ENCODE measurements around the gene HOXC9.

HOXC9 gene

DNA sequence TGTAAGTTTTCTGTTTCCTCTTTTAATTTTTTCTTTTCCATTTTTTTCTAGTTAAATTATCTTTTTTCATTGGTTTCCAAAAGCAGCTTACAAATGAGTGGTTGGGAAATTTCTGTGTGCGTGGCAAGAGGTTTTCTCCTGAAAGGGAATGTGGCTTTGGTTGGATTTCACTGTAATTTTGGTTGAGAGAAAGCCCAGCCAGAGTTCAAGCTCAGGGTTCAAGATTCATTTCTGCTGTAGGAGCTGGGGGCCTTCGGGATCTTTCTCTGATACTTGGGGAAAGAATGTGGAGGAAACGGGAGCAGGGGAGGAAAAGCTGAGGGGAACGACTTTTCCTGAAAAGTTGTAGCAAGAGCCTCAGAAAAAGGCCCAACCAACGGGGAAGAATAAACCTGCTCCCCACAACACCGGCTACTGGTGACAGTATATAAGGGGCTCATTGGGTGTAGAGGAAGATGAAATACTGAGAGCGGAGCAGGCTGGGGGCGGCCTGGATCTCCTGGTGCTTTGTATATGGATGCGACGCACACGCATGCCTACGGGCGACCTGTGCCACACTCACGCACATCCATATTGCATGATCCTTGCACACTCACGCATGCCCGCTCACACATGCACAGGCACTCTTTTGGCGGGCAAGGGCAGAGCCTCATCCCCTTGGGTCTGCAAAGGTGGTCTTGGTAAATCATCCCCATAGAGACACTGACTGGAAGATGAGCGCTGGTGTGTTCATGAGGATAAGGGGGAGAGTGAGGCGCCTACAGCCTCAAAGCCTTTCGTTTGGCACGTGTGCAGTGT, 13.1 kb upstream of the HOXC9 start:
- in situ Hi-C loops (cut with MboI; ENCODE audit: low sequenced_read_pairs), result loop anchor here (25.0 kb wide), 1 partner anchor 400 kb away; the partner anchor contains the start of gene ZNF385A

- in situ Hi-C loops (cut with MboI; ENCODE audit: low sequenced_read_pairs), result loop anchor here (25.0 kb wide), 1 partner anchor 399 kb away; the partner anchor contains the start of gene ZNF385A
Measured at GRCh38 chr12:53987787-53988230, 12.2 kb upstream of the HOXC9 start.

GRCh38 chr12:53988541-53989226, 11.3 kb upstream of the HOXC9 start:
- in situ Hi-C loops (cut with MboI; ENCODE audit: low sequenced_read_pairs), result loop anchor here (25.0 kb wide), 1 partner anchor 399 kb away; the partner anchor contains the start of gene ZNF385A

- in situ Hi-C loops (cut with MboI; ENCODE audit: low sequenced_read_pairs), result loop anchor here (25.0 kb wide), 1 partner anchor 398 kb away; the partner anchor contains the start of gene ZNF385A
Measured at GRCh38 chr12:53989227-53990113, 10.5 kb upstream of the HOXC9 start.

GRCh38 chr12:53990311-53991076, 9.5 kb upstream of the HOXC9 start:
- in situ Hi-C loops (cut with MboI; ENCODE audit: low sequenced_read_pairs), result loop anchor here (25.0 kb wide), 1 partner anchor 397 kb away; the partner anchor contains the start of gene ZNF385A

DNA sequence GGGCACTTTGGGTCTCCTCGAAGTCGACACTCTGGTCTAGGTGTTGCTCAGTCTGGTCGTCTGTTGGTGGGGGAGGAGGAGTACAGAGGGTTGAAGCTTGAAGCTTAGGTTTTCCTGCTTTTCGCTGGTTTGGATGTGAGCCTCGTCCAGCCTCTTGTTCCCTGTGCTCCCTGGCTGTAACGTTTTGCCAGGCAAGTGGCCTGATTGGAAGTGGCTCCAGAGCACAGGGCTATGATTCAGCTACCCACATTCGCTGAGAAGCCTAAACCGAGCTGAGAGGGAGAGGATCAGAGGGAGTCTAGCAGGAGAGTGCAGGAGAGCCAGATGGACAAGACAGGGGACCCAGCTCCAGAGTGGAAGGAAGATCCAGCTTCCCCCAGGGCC, 8.9 kb upstream of the HOXC9 start:
- in situ Hi-C loops (cut with MboI; ENCODE audit: low sequenced_read_pairs), result loop anchor here (25.0 kb wide), 1 partner anchor 396 kb away; the partner anchor contains the start of gene ZNF385A

- in situ Hi-C loops (cut with MboI; ENCODE audit: low sequenced_read_pairs), result loop anchor here (25.0 kb wide), 1 partner anchor 395 kb away; the partner anchor contains the start of gene ZNF385A
Measured at GRCh38 chr12:53992377-53992889, 7.5 kb upstream of the HOXC9 start.

DNA sequence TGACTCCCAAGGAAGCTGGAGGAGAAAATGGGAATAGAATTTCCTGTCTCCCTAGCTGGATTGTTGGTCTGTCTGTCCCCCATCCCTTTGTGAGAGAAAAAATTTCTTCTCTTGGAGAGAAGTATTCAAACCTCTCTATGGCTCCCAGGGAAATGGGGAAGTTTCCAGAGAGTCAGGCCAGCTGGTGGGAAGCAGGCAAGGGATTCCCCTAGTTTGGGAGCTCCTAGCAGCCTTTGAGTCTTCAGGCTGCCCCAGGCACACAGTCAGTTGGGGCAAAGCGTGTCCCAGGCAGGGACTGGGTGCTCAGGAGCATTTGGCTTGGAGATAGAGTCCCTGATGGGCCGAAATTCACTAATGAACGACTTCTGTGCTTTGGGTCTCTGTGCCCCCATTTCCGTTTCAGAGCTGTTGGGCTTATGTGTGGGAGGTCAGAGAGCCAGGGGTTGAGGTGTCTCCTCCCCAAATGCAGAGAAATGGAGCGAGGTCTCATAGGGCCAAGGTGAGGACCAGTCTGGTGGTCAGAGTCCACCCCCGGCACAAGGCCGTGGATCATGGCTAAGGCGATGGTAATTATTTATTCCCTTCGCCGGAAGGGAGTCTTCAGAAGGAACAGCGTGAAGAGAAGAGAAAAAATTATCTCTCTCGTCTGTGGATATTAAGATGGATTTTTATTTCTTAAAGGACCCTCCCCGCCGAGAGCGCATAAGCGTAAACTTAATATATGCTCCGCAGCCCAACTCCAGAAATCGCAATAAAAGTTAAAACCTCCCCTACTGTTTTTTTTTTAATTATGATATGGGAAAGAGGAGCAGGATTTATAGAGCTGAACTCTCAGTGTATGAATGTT, 6.6 kb upstream of the HOXC9 start:
- in situ Hi-C loops (cut with MboI; ENCODE audit: low sequenced_read_pairs), result loop anchor here (25.0 kb wide), 1 partner anchor 394 kb away; the partner anchor contains the start of gene ZNF385A

DNA sequence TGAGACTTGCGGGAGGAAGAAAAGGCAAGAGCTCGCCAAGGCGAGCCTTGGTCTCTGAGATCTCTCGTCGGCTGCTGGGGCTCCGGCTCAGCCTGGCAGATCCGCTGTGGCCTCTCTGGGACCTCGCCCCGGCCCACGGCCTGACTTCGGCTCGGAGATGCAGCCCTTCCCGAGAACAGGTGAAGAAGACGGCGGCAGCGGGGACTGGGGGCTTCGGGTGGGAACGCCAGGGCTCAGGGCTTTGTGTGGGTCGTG, 6.0 kb upstream of the HOXC9 start:
- in situ Hi-C loops (cut with MboI; ENCODE audit: low sequenced_read_pairs), result loop anchor here (25.0 kb wide), 1 partner anchor 393 kb away; the partner anchor contains the start of gene ZNF385A

DNA sequence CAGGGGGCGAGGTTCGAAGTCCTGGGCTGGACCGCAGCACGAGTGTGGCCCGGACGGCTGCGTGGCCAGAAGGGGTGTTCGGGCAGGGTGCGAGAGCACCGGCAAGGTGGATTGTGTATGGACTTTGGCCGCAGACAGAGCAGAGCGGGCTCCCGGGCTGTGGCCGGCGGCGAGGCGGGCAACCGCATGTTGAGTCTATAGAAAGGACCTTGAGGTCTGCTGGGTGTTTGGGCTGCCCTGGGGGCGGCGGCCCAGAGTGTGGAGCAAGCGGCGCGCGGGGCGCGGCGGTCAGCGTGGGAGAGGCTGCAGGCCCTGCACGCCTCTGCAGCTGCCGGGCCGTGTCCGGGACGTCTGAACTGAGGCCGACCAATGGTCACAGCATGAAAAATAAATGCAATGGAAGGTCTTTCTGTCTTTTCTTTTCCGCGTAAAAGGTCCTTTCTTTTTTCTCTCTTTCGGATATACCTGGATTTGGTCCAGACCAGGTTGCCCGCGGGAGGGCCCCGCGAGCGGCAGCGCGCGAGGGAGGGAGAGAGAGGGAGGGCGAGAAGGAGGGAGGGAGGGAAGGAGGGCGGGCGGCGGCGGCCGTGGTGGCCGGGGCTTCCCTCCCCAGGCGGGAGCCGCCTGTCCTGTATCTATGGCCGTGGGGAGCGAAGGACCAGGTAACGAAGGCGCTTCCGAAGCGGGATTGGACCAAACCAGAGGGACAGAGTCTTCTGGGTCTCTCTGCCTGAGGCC, 5.5 kb upstream of the HOXC9 start:
- in situ Hi-C loops (cut with MboI; ENCODE audit: low sequenced_read_pairs), result loop anchor here (25.0 kb wide), 1 partner anchor 393 kb away; the partner anchor contains the start of gene ZNF385A

DNA sequence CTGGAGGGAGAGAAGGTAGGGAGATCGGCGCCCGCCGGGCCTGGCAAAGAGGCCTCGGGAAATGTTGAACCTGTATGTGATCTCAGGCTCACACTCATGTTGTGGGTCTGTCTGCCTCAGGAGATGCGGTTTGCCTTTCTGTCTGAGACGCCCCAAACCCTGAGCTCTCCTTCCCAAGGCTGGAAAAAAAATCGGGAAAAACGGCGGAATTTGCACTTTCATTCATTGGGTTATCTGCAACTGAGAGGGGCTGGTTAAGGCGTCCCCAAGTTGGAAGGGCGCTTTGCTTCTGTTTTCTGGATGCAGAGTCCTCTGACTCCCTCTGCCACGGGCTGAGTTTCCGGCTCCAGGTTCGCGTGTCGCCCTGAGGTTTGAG, 5.0 kb upstream of the HOXC9 start:
- in situ Hi-C loops (cut with MboI; ENCODE audit: low sequenced_read_pairs), result loop anchor here (25.0 kb wide), 1 partner anchor 392 kb away; the partner anchor contains the start of gene ZNF385A

- in situ Hi-C loops (cut with MboI; ENCODE audit: low sequenced_read_pairs), result loop anchor here (25.0 kb wide), 1 partner anchor 392 kb away; the partner anchor contains the start of gene ZNF385A
Measured at GRCh38 chr12:53995378-53996239, 4.4 kb upstream of the HOXC9 start.

GRCh38 chr12:53996240-53997203, 3.4 kb upstream of the HOXC9 start:
- in situ Hi-C loops (cut with MboI; ENCODE audit: low sequenced_read_pairs), result loop anchor here (25.0 kb wide), 1 partner anchor 391 kb away; the partner anchor contains the start of gene ZNF385A

- in situ Hi-C loops (cut with MboI; ENCODE audit: low sequenced_read_pairs), result loop anchor here (25.0 kb wide), 1 partner anchor 390 kb away; the partner anchor contains the start of gene ZNF385A
Measured at GRCh38 chr12:53997204-53998109, 2.5 kb upstream of the HOXC9 start.
